NCI-H2029 (cell line): Measurements from ENCODE around the gene BTBD17.

Experiments used
- DNase-seq: peaks from one replicate; lab custom pipeline; 2025; lab: John Stamatoyannopoulos, UW

The BTBD17 gene

GRCh38 chr17:74387365-74388218 lies 25.9 kb upstream of the BTBD17 start:
- DNase-seq, result no peak

GRCh38 chr17:74386386-74386785 lies 24.7 kb upstream of the BTBD17 start:
- DNase-seq, result no peak

GRCh38 chr17:74385201-74385600 lies 23.5 kb upstream of the BTBD17 start:
- no peak for DNase-seq

- DNase-seq, result no peak
Observed at GRCh38 chr17:74383141-74383540, 21.5 kb upstream of the BTBD17 start.

- DNase-seq, result no peak
Observed at GRCh38 chr17:74380959-74381808, 19.5 kb upstream of the BTBD17 start.

GRCh38 chr17:74380086-74380958 lies 18.7 kb upstream of the BTBD17 start:
- no peak for DNase-seq

- DNase-seq, result peak; percentile 65
Observed at GRCh38 chr17:74379495-74380085, 17.9 kb upstream of the BTBD17 start.

- DNase-seq, result no peak
Observed at GRCh38 chr17:74374858-74375257, 13.2 kb upstream of the BTBD17 start.

GRCh38 chr17:74373838-74374606 lies 12.4 kb upstream of the BTBD17 start:
- DNase-seq, result peak; percentile 71

- DNase-seq, result no peak
Observed at GRCh38 chr17:74372426-74372825, 10.8 kb upstream of the BTBD17 start.

GRCh38 chr17:74371653-74372147 lies 10.0 kb upstream of the BTBD17 start:
- DNase-seq, result no peak

GRCh38 chr17:74369665-74370490 lies 8.2 kb upstream of the BTBD17 start:
- DNase-seq, result no peak

GRCh38 chr17:74369221-74369620 lies 7.6 kb upstream of the BTBD17 start:
- DNase-seq, result no peak

GRCh38 chr17:74368341-74369081 lies 6.8 kb upstream of the BTBD17 start:
- DNase-seq, result peak; percentile 46

- DNase-seq, result no peak
Observed at GRCh38 chr17:74367206-74367605, 5.5 kb upstream of the BTBD17 start, which contains the start of gene GPR142. Gene GPR142 (plus strand): TSS chr17:74367506. CDS start chr17:74369541, 2,035 bp downstream.

- DNase-seq, result no peak
Observed at GRCh38 chr17:74362810-74363498, 1.3 kb upstream of the BTBD17 start.

GRCh38 chr17:74362069-74362405 lies 369 bp upstream of the BTBD17 start:
- DNase-seq, result no peak

- no peak for DNase-seq
Observed at GRCh38 chr17:74360899-74361229, 804 bp downstream of the BTBD17 start.

GRCh38 chr17:74359916-74360315 lies 1.8 kb downstream of the BTBD17 start:
- DNase-seq, result no peak
